Calu3 (cell line): ENCODE results near the gene USP7. TPM values are rescaled to one million over a fixed set of nuclear protein-coding genes. Genes with fewer than 3 reads are reported as not detected.

Source experiments
- BruUV-seq: library from RNA; stranded (reverse); fragments of 400-500 nt; replicated peaks from 2 replicates; lab custom pipeline; 2021; lab: Mats Ljungman, UMichigan
- CTCF ChIA-PET: fragments of 300-600 bp; sonication (Branson Sonifier 250); formaldehyde crosslinking; loops from one replicate; lab custom pipeline; 2022; ENCODE audit warnings: antibody characterized with exemption; lab: Charles Lee
- DNase-seq: peaks from one replicate; pipeline ENCODE4 v3.0.0; 2022
- H3K27ac Mint-ChIP-seq: one replicate; pipeline ENCODE4 v1.8.0; 2022; ENCODE audit warnings: mixed read lengths; ENCODE audit not compliant: unreplicated experiment
- H3K27me3 Mint-ChIP-seq: one replicate; pipeline ENCODE4 v1.8.0; 2022; ENCODE audit warnings: mixed read lengths; ENCODE audit not compliant: unreplicated experiment
- H3K36me3 Mint-ChIP-seq: one replicate; pipeline ENCODE4 v1.8.0; 2022; ENCODE audit warnings: mild to moderate bottlenecking, moderate library complexity, mixed read lengths; ENCODE audit not compliant: insufficient read depth, unreplicated experiment
- H3K4me1 Mint-ChIP-seq: one replicate; pipeline ENCODE4 v1.8.0; 2022; ENCODE audit warnings: mild to moderate bottlenecking, low read depth, mixed read lengths; ENCODE audit not compliant: unreplicated experiment
- H3K4me3 Mint-ChIP-seq: one replicate; pipeline ENCODE4 v1.8.0; 2022; ENCODE audit warnings: mild to moderate bottlenecking, low read depth, moderate library complexity, mixed read lengths; ENCODE audit not compliant: unreplicated experiment
- H3K9me3 Mint-ChIP-seq: one replicate; pipeline ENCODE4 v1.8.0; 2022; ENCODE audit warnings: low read depth, mixed read lengths; ENCODE audit not compliant: unreplicated experiment
- CTCF ChIP-seq: fragments of 200-600 bp; IDR thresholded peaks from one replicate; pipeline ENCODE4 v1.8.0; 2022; ENCODE audit warnings: antibody characterized with exemption; ENCODE audit not compliant: unreplicated experiment
- intact Hi-C: fragments of 100-400 bp; cut with micrococcal nuclease; formaldehyde crosslinking; loops from one replicate; pipeline ENCODE4 v1.10.0; 2022; ENCODE audit not compliant: unreplicated experiment
- total RNA-seq: library from RNA; stranded (reverse); gene quantifications from 2 replicates; pipeline ENCODE4 v1.2.3, GENCODE V29; 2022

The USP7 gene
- total RNA-seq, 1 experiment from 2014 or later = 165 TPM

DNA sequence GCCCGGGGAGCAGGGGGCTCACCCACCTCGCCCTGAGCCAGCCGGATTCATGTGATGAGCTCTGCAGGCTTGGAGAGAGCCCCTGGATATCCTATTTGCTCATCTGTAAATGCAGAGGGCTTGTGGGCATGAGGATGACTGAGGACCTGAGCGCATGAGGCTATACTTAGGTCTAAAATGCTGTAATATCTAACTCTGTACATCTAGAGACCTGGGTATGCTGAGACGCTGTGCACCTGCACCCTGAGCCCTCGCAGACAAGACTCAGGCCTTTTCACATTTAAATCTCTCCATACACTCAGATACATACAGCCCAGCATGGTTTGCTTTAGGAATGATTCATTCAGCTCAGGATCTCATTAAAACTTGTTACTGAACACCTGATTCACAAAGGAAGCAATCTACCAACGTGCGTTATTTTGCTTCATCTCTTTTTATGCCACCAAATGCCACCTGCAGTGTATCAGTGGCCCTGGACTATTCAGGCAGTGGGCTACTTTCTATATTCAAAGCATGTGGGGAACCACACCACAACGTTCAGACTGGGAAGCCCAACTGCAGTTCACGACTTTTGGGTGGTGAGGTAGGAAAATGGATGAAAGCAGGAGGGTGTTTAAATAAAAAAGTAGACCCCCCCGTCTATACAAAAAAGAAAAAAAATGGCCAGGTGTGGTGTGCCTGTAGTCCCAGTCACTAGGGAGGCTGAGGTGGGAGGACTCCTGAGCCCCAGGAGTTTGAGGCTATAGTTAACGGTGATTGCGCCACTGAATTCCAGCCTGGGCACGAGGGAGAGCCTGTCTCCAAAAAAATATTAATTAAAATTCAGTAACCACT is 12.0 kb downstream of the USP7 start:
- H3K4me3 Mint-ChIP-seq = no peak overlapping the region
- CTCF ChIA-PET = interaction anchor here (0.5 to 2.1 kb wide), 2 partner anchors 15 to 21 kb away, joined by 4 to 5 read pairs; no protein-coding TSS in a partner anchor
- no peak for TF ChIP-seq CTCF
- H3K4me1 Mint-ChIP-seq = peaks cover 65% of the 10 kb centered on the region
- no peaks in the 10 kb centered on the region for H3K27me3 Mint-ChIP-seq
- no peaks in the 10 kb centered on the region for H3K36me3 Mint-ChIP-seq
- no peaks in the 10 kb centered on the region for H3K9me3 Mint-ChIP-seq
- intact Hi-C loops = no loop called here
- BruUV-seq = no TSS peak
- H3K27ac Mint-ChIP-seq = no peak overlapping the region
- no peak for DNase-seq

DNA sequence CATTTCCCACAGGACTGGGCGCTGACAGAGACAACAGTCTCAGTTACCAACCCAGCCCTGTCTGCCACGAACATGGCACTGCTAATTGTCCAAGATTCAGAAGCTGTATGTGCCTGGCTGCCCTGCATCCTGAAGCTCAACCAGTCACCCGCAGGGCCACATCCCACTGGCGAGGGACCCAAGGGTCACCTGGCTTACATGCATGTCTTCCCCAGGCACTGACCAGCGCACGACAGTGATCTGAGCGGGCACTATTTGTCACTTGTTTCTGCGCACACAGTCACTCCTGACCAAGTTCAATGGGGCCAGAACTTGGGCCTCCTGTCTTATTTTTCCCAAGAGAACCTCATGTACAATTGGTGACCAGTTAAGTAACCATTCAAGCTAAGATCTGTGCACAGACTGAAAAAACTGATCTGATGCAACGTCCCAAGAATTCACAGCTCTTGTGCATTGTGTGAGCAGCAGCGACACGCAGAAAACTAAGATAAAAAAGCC is 13.1 kb downstream of the USP7 start:
- no peak overlapping the region for H3K27ac Mint-ChIP-seq
- peaks cover 62% of the 10 kb centered on the region for H3K4me1 Mint-ChIP-seq
- H3K27me3 Mint-ChIP-seq = no peaks in the 10 kb centered on the region
- BruUV-seq = no TSS peak
- no peak for TF ChIP-seq CTCF
- no peak for DNase-seq
- intact Hi-C loops = no loop called here
- CTCF ChIA-PET = interaction anchor here (0.8 to 2.1 kb wide), 2 partner anchors 14 to 55 kb away, joined by 5 read pairs; no protein-coding TSS in a partner anchor
- H3K9me3 Mint-ChIP-seq = no peaks in the 10 kb centered on the region
- no peak overlapping the region for H3K4me3 Mint-ChIP-seq
- H3K36me3 Mint-ChIP-seq = no peaks in the 10 kb centered on the region

- no peak for TF ChIP-seq CTCF
- CTCF ChIA-PET = interaction anchor here (0.8 to 2.1 kb wide), 2 partner anchors 13 to 54 kb away, joined by 5 read pairs; no protein-coding TSS in a partner anchor
- DNase-seq = no peak
- Mint-ChIP-seq H3K27me3 (no peaks in the 10 kb centered on the region), H3K4me3 (no peak overlapping the region), H3K27ac (no peak overlapping the region), H3K36me3 (no peaks in the 10 kb centered on the region), H3K9me3 (no peaks in the 10 kb centered on the region), H3K4me1 (peaks cover 64% of the 10 kb centered on the region)
- intact Hi-C loops = no loop called here
- BruUV-seq = no TSS peak
Measured at GRCh38 chr16:8949536-8950418, 13.9 kb downstream of the USP7 start.

DNA sequence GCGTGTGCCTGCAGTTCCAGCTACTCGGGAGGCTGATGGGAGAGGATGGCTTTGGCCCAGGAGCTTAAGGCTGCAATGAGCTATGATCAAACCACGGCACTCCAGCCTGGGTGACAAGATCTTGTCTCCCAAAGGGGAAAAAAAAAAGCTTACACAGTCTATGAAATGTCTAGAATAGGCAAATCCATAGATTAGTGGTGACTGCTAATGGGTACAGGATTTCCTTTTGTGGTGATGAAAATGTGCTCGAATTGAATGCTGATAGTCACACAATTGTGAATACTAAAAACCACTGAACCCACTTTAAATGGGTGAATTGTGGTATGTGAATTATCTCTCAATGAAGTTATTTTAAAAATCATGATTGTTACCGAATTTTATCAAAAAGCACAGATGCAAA is 14.9 kb downstream of the USP7 start:
- H3K9me3 Mint-ChIP-seq = no peaks in the 10 kb centered on the region
- TF ChIP-seq CTCF = no peak
- no peak overlapping the region for H3K27ac Mint-ChIP-seq
- DNase-seq = no peak
- H3K27me3 Mint-ChIP-seq = no peaks in the 10 kb centered on the region
- BruUV-seq = no TSS peak
- CTCF ChIA-PET = no interaction called here
- intact Hi-C loops = no loop called here
- H3K4me1 Mint-ChIP-seq = peaks cover 64% of the 10 kb centered on the region
- no peak overlapping the region for H3K4me3 Mint-ChIP-seq
- no peaks in the 10 kb centered on the region for H3K36me3 Mint-ChIP-seq
